Fibroblast of skin of right quadriceps (primary cell): ENCODE measurements around the gene SIPA1.
"Not testable (repeated sequence)": the region's sequence is repeated elsewhere in the genome, so short reads cannot be mapped to it uniquely, and the experiment has no call there.

Experiments
- DNase-seq: peaks from one replicate; pipeline ENCODE4 v3.0.0-alpha.2; 2013

The SIPA1 gene

GRCh38 chr11:65623852-65624616 lies 13.9 kb upstream of the SIPA1 start:
- no peak for DNase-seq

- DNase-seq: no peak
These were observed 12.8 kb upstream of the SIPA1 start for GRCh38 chr11:65624931-65625627.

- DNase-seq: peak; percentile 30
These were observed 12.1 kb upstream of the SIPA1 start for GRCh38 chr11:65625628-65626342.

GRCh38 chr11:65627202-65627601 lies 10.7 kb upstream of the SIPA1 start:
- no peak for DNase-seq

- no peak for DNase-seq
These were observed 8.3 kb upstream of the SIPA1 start for GRCh38 chr11:65629579-65629978.

- DNase-seq: no peak
These were observed 7.7 kb upstream of the SIPA1 start for GRCh38 chr11:65630215-65630614.

- DNase-seq: no peak
These were observed 4.4 kb upstream of the SIPA1 start for GRCh38 chr11:65633390-65634108.

- no peak for DNase-seq
These were observed 3.8 kb upstream of the SIPA1 start for GRCh38 chr11:65634109-65634436.

GRCh38 chr11:65634440-65634839 lies 3.5 kb upstream of the SIPA1 start:
- no peak for DNase-seq

GRCh38 chr11:65634905-65635731 lies 2.8 kb upstream of the SIPA1 start:
- no peak for DNase-seq

- DNase-seq: no peak
These were observed 1.5 kb upstream of the SIPA1 start for GRCh38 chr11:65636108-65637031.

- DNase-seq: no peak
These were observed 806 bp upstream of the SIPA1 start for GRCh38 chr11:65637032-65637557.

- DNase-seq: not testable (repeated sequence)
These were observed 1.3 kb downstream of the SIPA1 start for GRCh38 chr11:65639228-65639597.

- DNase-seq: no peak
These were observed 2.0 kb downstream of the SIPA1 start for GRCh38 chr11:65639623-65640482.

GRCh38 chr11:65640483-65641296 lies 2.8 kb downstream of the SIPA1 start:
- no peak for DNase-seq

- no peak for DNase-seq
These were observed 3.6 kb downstream of the SIPA1 start for GRCh38 chr11:65641297-65642013.

GRCh38 chr11:65642014-65642671 lies 4.2 kb downstream of the SIPA1 start:
- DNase-seq: no peak

- no peak for DNase-seq
These were observed 6.1 kb downstream of the SIPA1 start for GRCh38 chr11:65643971-65644370.
